GM18508 (cell line): ENCODE data around the gene VPS26C.
"Not testable (repeated sequence)": the region's sequence is repeated elsewhere in the genome, so short reads cannot be mapped to it uniquely, and the experiment has no call there.

ENCODE experiments used
- ATAC-seq: cut with Tn5 transposase; IDR thresholded peaks from one replicate; pipeline ENCODE4 v1.9.1; 2021; ENCODE audit warnings: moderate number of reproducible peaks; ENCODE audit not compliant: insufficient read depth, unreplicated experiment

The VPS26C gene

GRCh38 chr21:37231671-37232070 lies 35.5 kb downstream of the VPS26C start:
- no peak for ATAC-seq

GRCh38 chr21:37231249-37231645 lies 35.9 kb downstream of the VPS26C start:
- ATAC-seq = no peak

- no peak for ATAC-seq
These were observed 36.4 kb downstream of the VPS26C start for GRCh38 chr21:37230632-37231248.

- ATAC-seq = no peak
These were observed 39.1 kb downstream of the VPS26C start for GRCh38 chr21:37228003-37228400.

GRCh38 chr21:37227071-37228002 lies 39.8 kb downstream of the VPS26C start:
- ATAC-seq = no peak

GRCh38 chr21:37226041-37226920 lies 40.9 kb downstream of the VPS26C start:
- ATAC-seq = no peak

- ATAC-seq = no peak
These were observed 42.0 kb downstream of the VPS26C start for GRCh38 chr21:37224861-37225839.

GRCh38 chr21:37223804-37224345 lies 43.3 kb downstream of the VPS26C start:
- no peak for ATAC-seq

GRCh38 chr21:37222248-37222647 lies 44.9 kb downstream of the VPS26C start:
- not testable (repeated sequence) for ATAC-seq

GRCh38 chr21:37220981-37221664 lies 46.0 kb downstream of the VPS26C start:
- ATAC-seq = peak; percentile 49

GRCh38 chr21:37220433-37220980 lies 46.6 kb downstream of the VPS26C start:
- peak; percentile 17 for ATAC-seq

- no peak for ATAC-seq
These were observed 47.2 kb downstream of the VPS26C start for GRCh38 chr21:37219761-37220432.

GRCh38 chr21:37214952-37215351 lies 52.2 kb downstream of the VPS26C start:
- no peak for ATAC-seq

- ATAC-seq = no peak
These were observed 56.3 kb downstream of the VPS26C start for GRCh38 chr21:37210799-37211198.

GRCh38 chr21:37210130-37210529 lies 57.0 kb downstream of the VPS26C start:
- ATAC-seq = no peak

GRCh38 chr21:37208741-37209225 lies 58.4 kb downstream of the VPS26C start:
- ATAC-seq = no peak

GRCh38 chr21:37208056-37208721 lies 58.9 kb downstream of the VPS26C start:
- ATAC-seq = peak; percentile 34
